ENCODE measurements around the gene MACO1. TPM values are rescaled to one million over a fixed set of nuclear protein-coding genes. Genes with fewer than 3 reads are reported as not detected.

MACO1 gene, protein sequence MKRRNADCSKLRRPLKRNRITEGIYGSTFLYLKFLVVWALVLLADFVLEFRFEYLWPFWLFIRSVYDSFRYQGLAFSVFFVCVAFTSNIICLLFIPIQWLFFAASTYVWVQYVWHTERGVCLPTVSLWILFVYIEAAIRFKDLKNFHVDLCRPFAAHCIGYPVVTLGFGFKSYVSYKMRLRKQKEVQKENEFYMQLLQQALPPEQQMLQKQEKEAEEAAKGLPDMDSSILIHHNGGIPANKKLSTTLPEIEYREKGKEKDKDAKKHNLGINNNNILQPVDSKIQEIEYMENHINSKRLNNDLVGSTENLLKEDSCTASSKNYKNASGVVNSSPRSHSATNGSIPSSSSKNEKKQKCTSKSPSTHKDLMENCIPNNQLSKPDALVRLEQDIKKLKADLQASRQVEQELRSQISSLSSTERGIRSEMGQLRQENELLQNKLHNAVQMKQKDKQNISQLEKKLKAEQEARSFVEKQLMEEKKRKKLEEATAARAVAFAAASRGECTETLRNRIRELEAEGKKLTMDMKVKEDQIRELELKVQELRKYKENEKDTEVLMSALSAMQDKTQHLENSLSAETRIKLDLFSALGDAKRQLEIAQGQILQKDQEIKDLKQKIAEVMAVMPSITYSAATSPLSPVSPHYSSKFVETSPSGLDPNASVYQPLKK
- 7.8 to 11.9 TPM (median 9.3 TPM) in 5 replicates for total RNA-seq (2022; extraction: Qiagen RNA extraction)

DNA sequence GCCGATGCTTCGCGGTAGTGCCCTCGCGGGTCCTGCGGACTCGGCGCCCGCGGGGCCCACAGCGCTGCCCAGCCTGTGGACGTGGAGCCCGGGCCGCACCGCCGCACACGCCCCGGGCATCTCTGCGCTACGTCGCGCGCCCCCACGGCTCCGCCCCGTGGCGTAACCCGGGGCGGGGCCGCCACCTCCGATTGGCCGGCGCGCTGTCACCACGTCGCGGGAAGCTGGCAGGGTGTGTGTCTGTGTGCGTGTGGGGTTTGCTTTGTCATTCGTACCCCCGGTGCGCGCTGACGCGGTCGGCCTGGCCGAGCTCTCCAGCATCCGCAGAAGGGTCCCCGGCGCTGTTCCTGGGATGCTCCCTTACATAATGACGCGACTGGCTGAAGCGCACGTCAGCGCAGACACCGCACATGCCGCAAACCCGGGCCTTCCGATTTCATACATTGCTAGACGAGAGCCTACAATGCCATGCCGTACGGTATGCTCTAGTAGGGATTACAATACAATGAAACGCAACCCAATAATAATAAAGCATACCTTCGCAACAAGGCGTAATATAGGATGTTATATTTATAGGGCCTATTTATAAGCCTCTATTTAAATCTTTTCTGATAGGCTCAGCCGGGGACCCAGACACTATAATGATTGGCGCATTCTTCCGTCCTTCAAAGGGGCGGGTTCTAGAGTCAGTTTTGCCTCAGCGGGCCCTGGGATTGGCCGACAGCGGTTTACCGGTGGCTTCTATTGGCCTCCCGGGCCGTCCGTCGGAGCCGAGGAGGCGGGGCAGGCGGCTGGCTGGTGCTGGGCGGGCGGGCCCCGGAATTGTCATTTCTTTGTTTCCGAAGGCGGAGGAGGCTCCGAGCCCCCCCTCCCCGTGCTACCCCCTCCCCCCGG is at the start of gene MACO1:
Gene MACO1, plus strand, starts transcription at position 825 of the 894 bp plus-strand sequence. CDS start 202 bp downstream, outside the sequence.

DNA sequence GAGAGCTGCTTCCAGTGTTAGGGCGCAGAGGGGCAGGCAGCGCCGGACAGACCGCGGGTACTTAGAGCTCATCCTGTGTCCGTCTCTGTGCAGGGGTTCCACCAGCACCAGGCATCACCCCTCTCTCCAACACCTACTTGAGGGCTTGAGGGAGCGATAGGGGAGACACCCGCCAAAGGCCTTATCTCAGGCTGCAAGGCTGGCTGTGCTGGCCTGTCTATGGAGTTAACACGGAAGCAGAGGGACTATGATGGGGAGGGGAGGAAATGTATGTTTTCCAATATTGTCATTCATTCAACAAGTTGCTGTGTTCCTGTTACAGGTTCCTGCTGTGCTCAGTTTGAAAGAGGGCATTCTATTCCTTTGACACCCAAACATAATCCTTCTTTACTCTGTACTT is 10.0 kb upstream of the MACO1 start, which contains the start of gene RHCE:
Gene RHCE, minus strand, starts transcription at position 111 of the 400 bp plus-strand sequence. Its CDS starts 39 bp downstream, at position 72.

DNA sequence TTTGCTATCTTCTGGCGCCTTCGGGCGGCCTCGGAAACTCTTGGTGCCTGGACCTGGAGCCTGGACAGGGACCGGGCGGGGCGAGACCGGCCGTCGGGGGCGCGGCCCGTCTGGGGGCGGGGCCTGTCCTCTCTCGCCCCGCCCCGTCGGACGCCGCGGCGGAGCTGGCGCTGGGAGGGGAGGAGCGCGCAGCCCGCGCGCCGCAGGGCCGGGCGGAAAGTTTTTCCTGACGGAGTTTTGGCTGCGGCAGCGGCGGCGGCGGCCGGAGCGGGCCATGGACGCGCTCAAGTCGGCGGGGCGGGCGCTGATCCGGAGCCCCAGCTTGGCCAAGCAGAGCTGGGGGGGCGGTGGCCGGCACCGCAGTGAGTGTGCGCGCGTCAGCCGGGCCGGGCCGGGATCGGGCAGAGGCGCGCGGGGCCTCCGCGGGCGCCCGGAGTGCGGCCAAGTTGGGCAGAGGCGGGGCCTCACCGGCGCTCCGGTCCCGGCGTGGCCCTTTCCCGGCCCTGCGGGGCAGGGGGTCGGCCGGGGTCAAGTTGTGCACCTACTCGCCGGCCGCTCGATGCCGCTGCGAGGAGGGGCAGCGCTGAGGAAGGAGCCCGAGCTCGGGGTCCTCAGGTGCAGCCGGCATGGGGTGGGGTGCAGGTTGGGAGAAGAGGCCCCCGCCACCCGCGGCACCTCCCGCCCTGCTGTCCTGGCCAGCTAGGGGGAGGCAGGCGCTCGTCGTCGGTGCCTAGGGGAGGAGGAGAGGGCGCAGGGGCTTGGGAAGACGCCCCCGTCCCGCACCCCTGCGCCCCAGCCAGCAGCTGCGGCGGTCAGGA is 112.9 kb downstream of the MACO1 start, which contains the start of gene LDLRAP1:
Gene LDLRAP1, plus strand, starts transcription at position 182 of the 818 bp plus-strand sequence. Its CDS starts 93 bp downstream, at position 275.

Other genes starting within 250 kb of the MACO1 start
- gene SYF2, start 198.4 kb upstream of the MACO1 start, total RNA-seq (2022; extraction: Qiagen RNA extraction) = 35.2 to 50.0 TPM (median 37.2 TPM) in 5 replicates
- 18.9 to 28.2 TPM (median 25.6 TPM) in 5 replicates for gene RSRP1, start 183.4 kb upstream of the MACO1 start, total RNA-seq (2022; extraction: Qiagen RNA extraction)
- gene RHD, start 158.4 kb upstream of the MACO1 start, total RNA-seq (2022; extraction: Qiagen RNA extraction) = not detected in 5 replicates
- gene TMEM50A, start 92.6 kb upstream of the MACO1 start, total RNA-seq (2022; extraction: Qiagen RNA extraction) = 67.8 to 82.5 TPM (median 75.8 TPM) in 5 replicates
- gene RHCE, start 10.1 kb upstream of the MACO1 start, total RNA-seq (2022; extraction: Qiagen RNA extraction) = 0.09 to 0.11 TPM in 2 of 5 replicates, not detected in the others
- 8.6 to 11.3 TPM (median 10.0 TPM) in 5 replicates for gene LDLRAP1, start 112.7 kb downstream of the MACO1 start, total RNA-seq (2022; extraction: Qiagen RNA extraction)
- gene MAN1C1, start 185.9 kb downstream of the MACO1 start, total RNA-seq (2022; extraction: Qiagen RNA extraction) = 0.18 to 0.40 TPM (median 0.22 TPM) in 5 replicates